ENCODE data around the gene CDK15.

DNA sequence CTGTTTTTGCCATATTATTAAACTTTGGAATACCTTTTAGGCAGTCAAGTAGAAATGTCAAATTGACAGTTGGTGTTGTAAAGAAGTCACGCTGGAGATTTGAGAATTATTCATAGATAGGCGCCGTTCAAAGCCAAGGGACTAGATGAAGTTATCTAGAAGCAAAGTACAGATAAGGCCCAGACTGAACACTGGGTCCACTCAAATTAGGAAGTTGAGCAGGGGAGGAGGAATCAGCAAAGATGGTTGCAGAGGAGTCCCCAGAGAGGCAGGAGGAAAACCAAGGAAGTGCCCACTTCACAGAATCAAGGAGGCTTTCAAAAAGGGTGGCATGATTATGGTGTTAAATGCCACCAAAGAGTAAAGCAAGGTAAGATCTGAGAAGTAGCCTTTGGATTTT is 16.0 kb upstream of the CDK15 start:
- TF ChIP-seq POLR2A (IDR thresholded peaks at IDR 0.05) = no peak
- TF ChIP-seq, protein P1, sequence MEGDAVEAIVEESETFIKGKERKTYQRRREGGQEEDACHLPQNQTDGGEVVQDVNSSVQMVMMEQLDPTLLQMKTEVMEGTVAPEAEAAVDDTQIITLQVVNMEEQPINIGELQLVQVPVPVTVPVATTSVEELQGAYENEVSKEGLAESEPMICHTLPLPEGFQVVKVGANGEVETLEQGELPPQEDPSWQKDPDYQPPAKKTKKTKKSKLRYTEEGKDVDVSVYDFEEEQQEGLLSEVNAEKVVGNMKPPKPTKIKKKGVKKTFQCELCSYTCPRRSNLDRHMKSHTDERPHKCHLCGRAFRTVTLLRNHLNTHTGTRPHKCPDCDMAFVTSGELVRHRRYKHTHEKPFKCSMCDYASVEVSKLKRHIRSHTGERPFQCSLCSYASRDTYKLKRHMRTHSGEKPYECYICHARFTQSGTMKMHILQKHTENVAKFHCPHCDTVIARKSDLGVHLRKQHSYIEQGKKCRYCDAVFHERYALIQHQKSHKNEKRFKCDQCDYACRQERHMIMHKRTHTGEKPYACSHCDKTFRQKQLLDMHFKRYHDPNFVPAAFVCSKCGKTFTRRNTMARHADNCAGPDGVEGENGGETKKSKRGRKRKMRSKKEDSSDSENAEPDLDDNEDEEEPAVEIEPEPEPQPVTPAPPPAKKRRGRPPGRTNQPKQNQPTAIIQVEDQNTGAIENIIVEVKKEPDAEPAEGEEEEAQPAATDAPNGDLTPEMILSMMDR (IDR thresholded peaks at IDR 0.05) = no peak
- TF ChIP-seq POLR2AphosphoS5 (IDR thresholded peaks at IDR 0.05) = no peak
